Liver (tissue), 9 donors: Measurements from ENCODE around the gene ALDOA. TPM values are rescaled to one million over a fixed set of nuclear protein-coding genes. Genes with fewer than 3 reads are reported as not detected.

ENCODE experiments used
- DNase-seq: peaks from one replicate; pipeline ENCODE4 v3.0.0-alpha.2; 2017; ENCODE audit warnings: low spot score
- H3K27ac ChIP-seq, 2 donors: one replicate each; pipeline ENCODE4 v1.7.0; 2013; ENCODE audit warnings: inconsistent platforms in 2 of 2, low read length in 2 of 2, control low read depth in 1 of 2, low read depth in 1 of 2, mild to moderate bottlenecking in 1 of 2
- H3K27me3 ChIP-seq, 4 donors: one replicate each; pipeline versions ENCODE4 v1.6.1 to v1.7.0; 2013; ENCODE audit warnings: low read length in 3 of 4, inconsistent platforms in 1 of 4, mild to moderate bottlenecking in 1 of 4, moderate library complexity in 1 of 4; ENCODE audit not compliant: control insufficient read depth in 4 of 4, insufficient read depth in 4 of 4
- H3K36me3 ChIP-seq, 4 donors: one replicate each; pipeline versions ENCODE4 v1.6.1 to v1.7.0; 2013; ENCODE audit warnings: low read length in 3 of 4, mild to moderate bottlenecking in 3 of 4, low read depth in 1 of 4, moderate library complexity in 1 of 4; ENCODE audit not compliant: control insufficient read depth in 4 of 4, insufficient read depth in 3 of 4
- H3K4me1 ChIP-seq, 4 donors: one replicate each; pipeline versions ENCODE4 v1.6.1 to v1.7.0; 2013; ENCODE audit warnings: low read length in 3 of 4, mild to moderate bottlenecking in 3 of 4, moderate library complexity in 1 of 4; ENCODE audit not compliant: control insufficient read depth in 4 of 4, insufficient read depth in 4 of 4
- H3K4me3 ChIP-seq, 3 donors: one replicate each; pipeline versions ENCODE4 v1.6.1 to v1.7.0; 2013; ENCODE audit warnings: low read length in 3 of 3, control low read depth in 1 of 3, low read depth in 1 of 3, mild to moderate bottlenecking in 1 of 3
- H3K9ac ChIP-seq, 2 donors: one replicate each; pipeline ENCODE4 v1.7.0; 2013; ENCODE audit warnings: low read length in 2 of 2, mild to moderate bottlenecking in 2 of 2, moderate library complexity in 2 of 2, control low read depth in 1 of 2, low read depth in 1 of 2
- H3K9me3 ChIP-seq, 4 donors: one replicate each; pipeline versions ENCODE4 v1.6.1 to v1.7.0; 2013; ENCODE audit warnings: low read length in 3 of 4; ENCODE audit not compliant: control insufficient read depth in 4 of 4
- EGR1 ChIP-seq, 2 donors: IDR thresholded peaks; 2 replicates each; pipeline ENCODE4 v1.6.1; 2016 to 2018; ENCODE audit warnings: antibody characterized with exemption in 2 of 2, low read depth in 2 of 2
- FOXA2 ChIP-seq: IDR thresholded peaks from 2 replicates; pipeline ENCODE4 v1.6.1; 2016; ENCODE audit warnings: antibody characterized with exemption
- GABPA ChIP-seq, 2 donors: IDR thresholded peaks in 1 of 2; conservative IDR thresholded peaks in 1 of 2; 2 replicates each; pipeline ENCODE4 v1.6.1; 2016; ENCODE audit warnings: antibody characterized with exemption in 2 of 2, mild to moderate bottlenecking in 1 of 2, moderate library complexity in 1 of 2
- HNF4A ChIP-seq, 2 donors: conservative IDR thresholded peaks; 2 replicates each; pipeline ENCODE4 v1.6.1; 2016; ENCODE audit warnings: antibody characterized with exemption in 2 of 2, mild to moderate bottlenecking in 2 of 2
- MAX ChIP-seq: IDR thresholded peaks from 2 replicates; pipeline ENCODE4 v1.6.1; 2016; ENCODE audit warnings: antibody characterized with exemption
- NR2F2 ChIP-seq: IDR thresholded peaks from 2 replicates; pipeline ENCODE4 v1.6.1; 2016; ENCODE audit warnings: antibody characterized with exemption
- RAD21 ChIP-seq, 2 donors: IDR thresholded peaks; 2 replicates each; pipeline ENCODE4 v1.6.1; 2016; ENCODE audit warnings: antibody characterized with exemption in 2 of 2, mild to moderate bottlenecking in 2 of 2
- RXRA ChIP-seq, 2 donors: IDR thresholded peaks; 2 replicates each; pipeline ENCODE4 v1.6.1; 2017 to 2018; ENCODE audit warnings: antibody characterized with exemption in 2 of 2, mild to moderate bottlenecking in 1 of 2
- SP1 ChIP-seq: IDR thresholded peaks from 2 replicates; pipeline ENCODE4 v1.6.1; 2018; ENCODE audit warnings: antibody characterized with exemption, mild to moderate bottlenecking
- TAF1 ChIP-seq: conservative IDR thresholded peaks from 2 replicates; pipeline ENCODE4 v1.6.1; 2016; ENCODE audit warnings: antibody characterized with exemption, mild to moderate bottlenecking
- YY1 ChIP-seq: IDR thresholded peaks from 2 replicates; pipeline ENCODE4 v1.6.1; 2016; ENCODE audit warnings: antibody characterized with exemption, mild to moderate bottlenecking
- WGBS: extraction: QIAGEN DNeasy Blood & Tissue Kit; methylation state at CpG from one replicate; pipeline ENCODE4 v1.1.7; 2013; 5-methylcytosine and 5-hydroxymethylcytosine counted together
- polyA plus RNA-seq, 2 donors: library from polyadenylated mRNA; stranded (reverse) in 1 of 2; unstranded in 1 of 2; fragments of 200-250 nt in 1 of 2; fragments of >200 nt in 1 of 2; fragmentation: Nextera tagmentation in 1 of 2; extraction: Ambion mirVana in 1 of 2; gene quantifications; one replicate each; pipeline versions ENCODE4 v1.2.1 to v1.2.3, GENCODE V29; 2013 to 2015
- total RNA-seq, 2 donors: library from RNA; depleted of rRNA; stranded (reverse); fragments of >200 nt; gene quantifications; one replicate each; pipeline ENCODE4 v1.2.3, GENCODE V29; 2014
- TF ChIP-seq, protein P1 (sequence below): fragments of 150-350 bp; IDR thresholded peaks from 2 replicates; pipeline ENCODE4 v1.5.1; 2017; ENCODE audit warnings: improper control_type of control experiment, low read depth, low read length; ENCODE audit not compliant: missing input control
- TF ChIP-seq, protein P2 (sequence below): IDR thresholded peaks from 2 replicates; pipeline ENCODE4 v1.6.1; 2016; ENCODE audit warnings: antibody characterized with exemption, mild to moderate bottlenecking
- TF ChIP-seq, protein P3 (sequence below): IDR thresholded peaks from 2 replicates; pipeline ENCODE4 v1.6.1; 2016; ENCODE audit warnings: antibody characterized with exemption
- TF ChIP-seq, protein P4 (sequence below): IDR thresholded peaks from 2 replicates; pipeline ENCODE4 v1.6.1; 2016; ENCODE audit warnings: antibody characterized with exemption
- donor health status: healthy.
- donor health status: healthy.
- donor health status: healthy.
- donor health status: healthy.
- donor health status: healthy.

Gene ALDOA
- total and polyA plus RNA-seq, 4 donors, result 96.8 to 251 (median 121) TPM

GRCh38 chr16:30025574-30025973 is 40.0 kb upstream of the ALDOA start:
- Histone ChIP-seq H3K27me3 (peaks cover 0 to 2% (median 0%) of the 10 kb centered on the region in 4 donors), H3K4me1 (peaks cover 2 to 8% (median 4%) of the 10 kb centered on the region in 4 donors), H3K9me3 (no peaks in the 10 kb centered on the region), H3K9ac (no peak overlapping the region), H3K4me3 (no peak overlapping the region), H3K36me3 (no peaks in the 10 kb centered on the region), H3K27ac (no peak overlapping the region)
- WGBS, result 59% methylated on average over 7 of the region's 7 CpGs
- DNase-seq, result no peak
- no peak for TF ChIP-seq GABPA (IDR thresholded peaks at IDR 0.05 in 1 of 2, conservative IDR thresholded peaks at IDR 0.05 in 1 of 2)
- TF ChIP-seq, protein P1, sequence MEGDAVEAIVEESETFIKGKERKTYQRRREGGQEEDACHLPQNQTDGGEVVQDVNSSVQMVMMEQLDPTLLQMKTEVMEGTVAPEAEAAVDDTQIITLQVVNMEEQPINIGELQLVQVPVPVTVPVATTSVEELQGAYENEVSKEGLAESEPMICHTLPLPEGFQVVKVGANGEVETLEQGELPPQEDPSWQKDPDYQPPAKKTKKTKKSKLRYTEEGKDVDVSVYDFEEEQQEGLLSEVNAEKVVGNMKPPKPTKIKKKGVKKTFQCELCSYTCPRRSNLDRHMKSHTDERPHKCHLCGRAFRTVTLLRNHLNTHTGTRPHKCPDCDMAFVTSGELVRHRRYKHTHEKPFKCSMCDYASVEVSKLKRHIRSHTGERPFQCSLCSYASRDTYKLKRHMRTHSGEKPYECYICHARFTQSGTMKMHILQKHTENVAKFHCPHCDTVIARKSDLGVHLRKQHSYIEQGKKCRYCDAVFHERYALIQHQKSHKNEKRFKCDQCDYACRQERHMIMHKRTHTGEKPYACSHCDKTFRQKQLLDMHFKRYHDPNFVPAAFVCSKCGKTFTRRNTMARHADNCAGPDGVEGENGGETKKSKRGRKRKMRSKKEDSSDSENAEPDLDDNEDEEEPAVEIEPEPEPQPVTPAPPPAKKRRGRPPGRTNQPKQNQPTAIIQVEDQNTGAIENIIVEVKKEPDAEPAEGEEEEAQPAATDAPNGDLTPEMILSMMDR, result no peak
- no peak for TF ChIP-seq RXRA (IDR thresholded peaks at IDR 0.05)
- TF ChIP-seq YY1, result no peak
- TF ChIP-seq, protein P2, sequence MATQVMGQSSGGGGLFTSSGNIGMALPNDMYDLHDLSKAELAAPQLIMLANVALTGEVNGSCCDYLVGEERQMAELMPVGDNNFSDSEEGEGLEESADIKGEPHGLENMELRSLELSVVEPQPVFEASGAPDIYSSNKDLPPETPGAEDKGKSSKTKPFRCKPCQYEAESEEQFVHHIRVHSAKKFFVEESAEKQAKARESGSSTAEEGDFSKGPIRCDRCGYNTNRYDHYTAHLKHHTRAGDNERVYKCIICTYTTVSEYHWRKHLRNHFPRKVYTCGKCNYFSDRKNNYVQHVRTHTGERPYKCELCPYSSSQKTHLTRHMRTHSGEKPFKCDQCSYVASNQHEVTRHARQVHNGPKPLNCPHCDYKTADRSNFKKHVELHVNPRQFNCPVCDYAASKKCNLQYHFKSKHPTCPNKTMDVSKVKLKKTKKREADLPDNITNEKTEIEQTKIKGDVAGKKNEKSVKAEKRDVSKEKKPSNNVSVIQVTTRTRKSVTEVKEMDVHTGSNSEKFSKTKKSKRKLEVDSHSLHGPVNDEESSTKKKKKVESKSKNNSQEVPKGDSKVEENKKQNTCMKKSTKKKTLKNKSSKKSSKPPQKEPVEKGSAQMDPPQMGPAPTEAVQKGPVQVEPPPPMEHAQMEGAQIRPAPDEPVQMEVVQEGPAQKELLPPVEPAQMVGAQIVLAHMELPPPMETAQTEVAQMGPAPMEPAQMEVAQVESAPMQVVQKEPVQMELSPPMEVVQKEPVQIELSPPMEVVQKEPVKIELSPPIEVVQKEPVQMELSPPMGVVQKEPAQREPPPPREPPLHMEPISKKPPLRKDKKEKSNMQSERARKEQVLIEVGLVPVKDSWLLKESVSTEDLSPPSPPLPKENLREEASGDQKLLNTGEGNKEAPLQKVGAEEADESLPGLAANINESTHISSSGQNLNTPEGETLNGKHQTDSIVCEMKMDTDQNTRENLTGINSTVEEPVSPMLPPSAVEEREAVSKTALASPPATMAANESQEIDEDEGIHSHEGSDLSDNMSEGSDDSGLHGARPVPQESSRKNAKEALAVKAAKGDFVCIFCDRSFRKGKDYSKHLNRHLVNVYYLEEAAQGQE, result no peak
- no peak for TF ChIP-seq HNF4A (conservative IDR thresholded peaks at IDR 0.05)
- TF ChIP-seq EGR1 (IDR thresholded peaks at IDR 0.05; ENCODE audit: low read depth in 2 of 2), result no peak
- TF ChIP-seq SP1, result no peak
- TF ChIP-seq MAX, result no peak
- no peak for TF ChIP-seq RAD21 (IDR thresholded peaks at IDR 0.05)
- TF ChIP-seq NR2F2, result no peak
- TF ChIP-seq, protein P3, sequence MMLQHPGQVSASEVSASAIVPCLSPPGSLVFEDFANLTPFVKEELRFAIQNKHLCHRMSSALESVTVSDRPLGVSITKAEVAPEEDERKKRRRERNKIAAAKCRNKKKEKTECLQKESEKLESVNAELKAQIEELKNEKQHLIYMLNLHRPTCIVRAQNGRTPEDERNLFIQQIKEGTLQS, result no peak
- no peak for TF ChIP-seq TAF1
- no peak for TF ChIP-seq FOXA2
- TF ChIP-seq, protein P4, sequence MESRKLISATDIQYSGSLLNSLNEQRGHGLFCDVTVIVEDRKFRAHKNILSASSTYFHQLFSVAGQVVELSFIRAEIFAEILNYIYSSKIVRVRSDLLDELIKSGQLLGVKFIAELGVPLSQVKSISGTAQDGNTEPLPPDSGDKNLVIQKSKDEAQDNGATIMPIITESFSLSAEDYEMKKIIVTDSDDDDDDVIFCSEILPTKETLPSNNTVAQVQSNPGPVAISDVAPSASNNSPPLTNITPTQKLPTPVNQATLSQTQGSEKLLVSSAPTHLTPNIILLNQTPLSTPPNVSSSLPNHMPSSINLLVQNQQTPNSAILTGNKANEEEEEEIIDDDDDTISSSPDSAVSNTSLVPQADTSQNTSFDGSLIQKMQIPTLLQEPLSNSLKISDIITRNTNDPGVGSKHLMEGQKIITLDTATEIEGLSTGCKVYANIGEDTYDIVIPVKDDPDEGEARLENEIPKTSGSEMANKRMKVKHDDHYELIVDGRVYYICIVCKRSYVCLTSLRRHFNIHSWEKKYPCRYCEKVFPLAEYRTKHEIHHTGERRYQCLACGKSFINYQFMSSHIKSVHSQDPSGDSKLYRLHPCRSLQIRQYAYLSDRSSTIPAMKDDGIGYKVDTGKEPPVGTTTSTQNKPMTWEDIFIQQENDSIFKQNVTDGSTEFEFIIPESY, result no peak

DNA sequence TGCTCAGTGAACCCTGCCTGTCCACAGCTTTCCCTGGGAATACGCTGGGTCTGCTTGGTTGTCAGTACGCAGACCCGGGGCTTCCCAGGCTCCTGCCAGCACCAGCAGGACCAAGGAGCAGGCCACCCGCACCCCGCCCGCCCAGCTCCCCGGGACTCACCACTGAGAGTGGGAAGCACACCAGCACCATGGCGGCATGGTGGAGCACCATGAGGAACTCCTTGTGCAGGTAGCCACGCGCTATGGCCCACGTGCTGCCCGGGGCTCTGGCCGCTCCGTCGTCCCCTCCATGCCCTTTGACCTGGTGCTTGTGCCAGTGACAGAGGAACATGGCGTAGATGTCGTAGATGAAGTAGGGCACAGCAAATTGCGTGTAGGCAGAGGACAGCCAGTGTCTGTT is 39.1 kb upstream of the ALDOA start:
- no peak for DNase-seq
- Histone ChIP-seq H3K4me1 (peaks cover 0 to 3% (median under 1%) of the 10 kb centered on the region in 4 donors), H3K27ac (no peak overlapping the region), H3K36me3 (no peaks in the 10 kb centered on the region), H3K9me3 (no peaks in the 10 kb centered on the region), H3K4me3 (no peak overlapping the region), H3K27me3 (peaks cover 0 to 2% (median 0%) of the 10 kb centered on the region in 4 donors), H3K9ac (no peak overlapping the region)
- whole genome bisulfite sequencing, result 84% methylated on average over 18 of the region's 18 CpGs
- TF ChIP-seq, protein P1, result no peak
- TF ChIP-seq EGR1 (IDR thresholded peaks at IDR 0.05; ENCODE audit: low read depth in 2 of 2) (no peak), HNF4A (conservative IDR thresholded peaks at IDR 0.05) (no peak), RAD21 (IDR thresholded peaks at IDR 0.05) (no peak), MAX (no peak)
